Stimulated activated CD4-positive, alpha-beta T cell treated with anti-CD3 and anti-CD28 coated beads, Interleukin-4, amount 100 ng/mL, for 4 hours (primary cell): ENCODE results near the gene SLC46A1.

Experiments used
- DNase-seq, 2 experiments: peaks; one replicate each; pipeline ENCODE4 v3.0.0-alpha.2; 2020

Gene SLC46A1

GRCh38 chr17:28348979-28349378, 57.0 kb downstream of the SLC46A1 start:
- DNase-seq = no peak

GRCh38 chr17:28347261-28347891, 58.6 kb downstream of the SLC46A1 start:
- no peak for DNase-seq

- DNase-seq = no peak
Observed at GRCh38 chr17:28346746-28347246, 59.2 kb downstream of the SLC46A1 start.

- no peak for DNase-seq
Observed at GRCh38 chr17:28346199-28346580, 59.8 kb downstream of the SLC46A1 start.

- no peak for DNase-seq
Observed at GRCh38 chr17:28345419-28346198, 60.4 kb downstream of the SLC46A1 start.
